H1 (cell line): ENCODE data around the gene TGFB2. TPM values are rescaled to one million over a fixed set of nuclear protein-coding genes. Genes with fewer than 3 reads are reported as not detected.

Source experiments
- CHD7 ChIP-seq: fragments of 300-600 bp; sonication (generic); IDR thresholded peaks from 2 replicates; pipeline ENCODE4 v1.7.1; 2012; ENCODE audit warnings: low read length, moderate library complexity, mild to moderate bottlenecking, inconsistent platforms; ENCODE audit not compliant: insufficient replicate concordance
- polyA plus RNA-seq, 7 experiments: library from polyadenylated mRNA; depleted of rRNA in 3 of 7; stranded (reverse) in 5 of 7; unstranded in 2 of 7; fragments of >200 nt in 5 of 7; fragments of 200-250 nt in 2 of 7; gene quantifications; 1 replicate in 5 of 7; 2 replicates in 1 of 7; 4 replicates in 1 of 7; pipeline versions ENCODE4 v1.2.1 to v1.2.3, GENCODE V29; 2011 to 2013; ENCODE audit warnings: missing spikeins in 2 of 7, mixed read lengths in 2 of 7
- total RNA-seq: library from RNA; stranded (reverse); fragmentation: NEBNext Ultra II Directional; extraction: Animal tissue kit (Norgen Biotek cat#: 25700); gene quantifications from 2 replicates; pipeline ENCODE4 v1.2.1, GENCODE V29; 2021

Gene TGFB2
- total and polyA plus RNA-seq, 2 of the 8 experiments (the other 6 are each of a cell fraction or from before 2014, with no cell fraction given), result 0.26 to 0.84 TPM

- TF ChIP-seq CHD7, result no peak
Measured at GRCh38 chr1:218363141-218363540, 18.0 kb downstream of the TGFB2 start (continued).
